Neural crest cell (in vitro differentiated cells): ENCODE measurements around the gene WDR6. TPM values are rescaled to one million over a fixed set of nuclear protein-coding genes. Genes with fewer than 3 reads are reported as not detected.

ENCODE experiments used
- DNase-seq: peaks from one replicate; pipeline ENCODE4 v3.0.0; 2021; ENCODE audit warnings: low read depth, mixed read lengths, low spot score
- H3K27ac Mint-ChIP-seq: one replicate; pipeline ENCODE4 v1.8.0; 2021; ENCODE audit warnings: mild to moderate bottlenecking, mixed read lengths; ENCODE audit not compliant: unreplicated experiment
- H3K27me3 Mint-ChIP-seq: 2 replicates; pipeline ENCODE4 v1.8.0; 2021; ENCODE audit warnings: low read depth, mild to moderate bottlenecking, mixed read lengths
- H3K36me3 Mint-ChIP-seq: 2 replicates; pipeline ENCODE4 v1.8.0; 2021; ENCODE audit warnings: low read depth, mild to moderate bottlenecking, mixed read lengths
- H3K4me1 Mint-ChIP-seq: 2 replicates; pipeline ENCODE4 v1.8.0; 2021; ENCODE audit warnings: mixed read lengths
- H3K4me3 Mint-ChIP-seq: one replicate; pipeline ENCODE4 v1.8.0; 2021; ENCODE audit warnings: mild to moderate bottlenecking, mixed read lengths
- H3K9me3 Mint-ChIP-seq: 2 replicates; pipeline ENCODE4 v1.8.0; 2021; ENCODE audit warnings: mixed read lengths
- total RNA-seq: library from RNA; stranded (reverse); gene quantifications from 2 replicates; pipeline ENCODE4 v1.2.1, GENCODE V29; 2021
- TF ChIP-seq, protein P1 (sequence below): fragments of 200-600 bp; sonication (generic); conservative IDR thresholded peaks from 2 replicates; pipeline ENCODE4 v1.5.0; 2021; ENCODE audit warnings: antibody characterized with exemption, mild to moderate bottlenecking

Gene WDR6
- total RNA-seq, 1 donor from 2014 or later = 294 TPM

- Mint-ChIP-seq H3K4me1 (peaks cover 23% of the 10 kb centered on the region), H3K27ac (no peak overlapping the region), H3K4me3 (peak overlapping the region; percentile 2)
Measured at GRCh38 chr3:48985831-48986376, 21.3 kb upstream of the WDR6 start.

GRCh38 chr3:48989126-48989795 is 17.9 kb upstream of the WDR6 start:
- Mint-ChIP-seq H3K27ac (peak overlapping the region; percentile 98), H3K4me3 (peak overlapping the region; percentile 95), H3K4me1 (peaks cover 31% of the 10 kb centered on the region), H3K36me3 (no peaks in the 10 kb centered on the region), H3K27me3 (no peaks in the 10 kb centered on the region), H3K9me3 (no peaks in the 10 kb centered on the region)
- no peak for DNase-seq
- TF ChIP-seq, protein P1, sequence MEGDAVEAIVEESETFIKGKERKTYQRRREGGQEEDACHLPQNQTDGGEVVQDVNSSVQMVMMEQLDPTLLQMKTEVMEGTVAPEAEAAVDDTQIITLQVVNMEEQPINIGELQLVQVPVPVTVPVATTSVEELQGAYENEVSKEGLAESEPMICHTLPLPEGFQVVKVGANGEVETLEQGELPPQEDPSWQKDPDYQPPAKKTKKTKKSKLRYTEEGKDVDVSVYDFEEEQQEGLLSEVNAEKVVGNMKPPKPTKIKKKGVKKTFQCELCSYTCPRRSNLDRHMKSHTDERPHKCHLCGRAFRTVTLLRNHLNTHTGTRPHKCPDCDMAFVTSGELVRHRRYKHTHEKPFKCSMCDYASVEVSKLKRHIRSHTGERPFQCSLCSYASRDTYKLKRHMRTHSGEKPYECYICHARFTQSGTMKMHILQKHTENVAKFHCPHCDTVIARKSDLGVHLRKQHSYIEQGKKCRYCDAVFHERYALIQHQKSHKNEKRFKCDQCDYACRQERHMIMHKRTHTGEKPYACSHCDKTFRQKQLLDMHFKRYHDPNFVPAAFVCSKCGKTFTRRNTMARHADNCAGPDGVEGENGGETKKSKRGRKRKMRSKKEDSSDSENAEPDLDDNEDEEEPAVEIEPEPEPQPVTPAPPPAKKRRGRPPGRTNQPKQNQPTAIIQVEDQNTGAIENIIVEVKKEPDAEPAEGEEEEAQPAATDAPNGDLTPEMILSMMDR = no peak

More at GRCh38 chr3:48985831-48986376, 21.3 kb upstream of the WDR6 start:
- Mint-ChIP-seq H3K36me3 (no peaks in the 10 kb centered on the region), H3K27me3 (no peaks in the 10 kb centered on the region), H3K9me3 (no peaks in the 10 kb centered on the region)
- no peak for DNase-seq
- TF ChIP-seq, protein P1 = no peak

DNA sequence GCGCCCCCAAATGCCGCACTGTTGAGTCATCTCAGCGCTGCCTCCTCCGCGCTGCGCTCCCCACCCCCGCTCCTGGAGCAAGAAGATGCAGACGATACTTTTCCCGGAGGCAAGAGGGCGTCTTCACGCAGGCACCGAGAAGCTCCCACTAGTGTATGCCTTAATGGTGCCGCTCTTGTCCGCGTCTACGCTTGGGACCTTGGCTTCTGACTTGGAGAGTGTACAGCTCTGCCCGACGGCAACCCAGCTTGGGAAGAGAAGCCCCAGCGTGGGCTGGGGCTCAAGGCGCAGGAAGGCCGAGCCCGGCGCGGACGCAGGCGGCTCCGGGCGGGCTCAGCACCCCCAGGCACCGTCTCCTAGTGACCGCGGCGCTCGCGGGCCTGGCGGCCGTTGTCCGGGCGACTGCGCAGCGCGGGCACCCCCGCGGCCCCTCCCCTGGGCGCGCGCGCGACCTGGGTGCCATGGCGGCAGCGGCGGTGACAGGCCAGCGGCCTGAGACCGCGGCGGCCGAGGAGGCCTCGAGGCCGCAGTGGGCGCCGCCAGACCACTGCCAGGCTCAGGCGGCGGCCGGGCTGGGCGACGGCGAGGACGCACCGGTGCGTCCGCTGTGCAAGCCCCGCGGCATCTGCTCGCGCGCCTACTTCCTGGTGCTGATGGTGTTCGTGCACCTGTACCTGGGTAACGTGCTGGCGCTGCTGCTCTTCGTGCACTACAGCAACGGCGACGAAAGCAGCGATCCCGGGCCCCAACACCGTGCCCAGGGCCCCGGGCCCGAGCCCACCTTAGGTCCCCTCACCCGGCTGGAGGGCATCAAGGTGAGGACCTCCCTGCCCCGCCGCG is 17.2 kb upstream of the WDR6 start, which contains the start of gene P4HTM:
TSS of gene P4HTM (plus strand) at position 446 of the 840 bp plus-strand sequence. CDS start at position 462, 16 bp downstream.
- Mint-ChIP-seq H3K4me1 (peaks cover 31% of the 10 kb centered on the region), H3K27ac (peak within 1 kb of the TSS; percentile 98), H3K4me3 (peak within 1 kb of the TSS; percentile 95), H3K9me3 (no peaks in the 10 kb centered on the region), H3K27me3 (no peaks in the 10 kb centered on the region), H3K36me3 (peaks cover under 1% of the 10 kb centered on the region)
- TF ChIP-seq, protein P1 = peak; percentile 39
- DNase-seq = peak; percentile 63

DNA sequence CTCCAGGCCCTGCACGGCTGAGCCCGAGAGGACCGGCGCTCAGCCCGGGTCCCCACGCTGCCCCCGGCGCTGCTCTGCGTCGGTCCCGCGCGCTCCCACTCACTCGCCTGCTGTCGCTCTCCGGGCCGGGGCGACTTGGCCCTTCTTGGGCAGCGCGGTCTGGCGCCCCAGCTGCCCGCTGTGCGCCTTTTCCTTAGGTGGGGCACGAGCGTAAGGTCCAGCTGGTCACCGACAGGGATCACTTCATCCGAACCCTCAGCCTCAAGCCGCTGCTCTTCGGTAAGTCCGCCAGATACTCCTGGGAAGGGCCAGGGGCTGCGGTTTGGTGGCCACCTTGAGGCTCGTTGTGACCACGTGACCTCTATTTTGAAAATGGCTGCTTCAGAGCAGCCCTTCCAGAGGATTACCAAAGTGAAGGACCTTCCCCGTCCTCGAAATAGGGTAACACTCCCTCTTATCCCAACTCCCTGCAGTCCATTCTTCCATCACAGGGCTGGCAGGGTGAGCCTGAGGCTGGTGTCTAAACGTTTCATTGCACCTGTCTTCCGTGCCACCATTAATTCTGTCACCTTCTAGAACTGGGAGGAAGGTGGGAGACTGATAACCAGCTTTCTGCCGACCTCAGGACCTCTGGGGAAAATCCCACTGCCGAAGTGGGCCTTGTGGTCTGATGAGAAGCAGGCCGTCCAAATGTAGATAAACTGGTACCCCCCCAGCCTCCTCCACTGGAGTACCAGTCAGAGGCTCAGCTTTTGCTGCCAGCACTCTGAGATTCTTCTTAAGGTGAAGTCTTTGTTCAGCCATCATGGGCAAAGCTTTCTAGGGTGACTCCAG is 16.3 kb upstream of the WDR6 start:
- H3K9me3 Mint-ChIP-seq = no peaks in the 10 kb centered on the region
- no peak for DNase-seq
- H3K36me3 Mint-ChIP-seq = peaks cover 2% of the 10 kb centered on the region
- no peaks in the 10 kb centered on the region for H3K27me3 Mint-ChIP-seq
- TF ChIP-seq, protein P1 = no peak
- H3K4me3 Mint-ChIP-seq = peak overlapping the region; percentile 95
- H3K4me1 Mint-ChIP-seq = peaks cover 31% of the 10 kb centered on the region
- peak overlapping the region; percentile 92 for H3K27ac Mint-ChIP-seq
